NCI-H1694 (cell line): ENCODE results near the gene EIF4G3.
"Not testable (repeated sequence)": the region's sequence is repeated elsewhere in the genome, so short reads cannot be mapped to it uniquely, and the experiment has no call there.

Experiments used
- DNase-seq: peaks from one replicate; lab custom pipeline; 2025; lab: John Stamatoyannopoulos, UW

EIF4G3 gene

GRCh38 chr1:21176586-21177555 is at the start of gene EIF4G3:
EIF4G3 (minus strand) TSS chr1:21176897; CDS start chr1:21002742, 174,155 bp downstream.
- DNase-seq, result peak; percentile 90

GRCh38 chr1:21225065-21225464 is 48.4 kb upstream of the EIF4G3 start:
- no peak for DNase-seq

- peak; percentile 53 for DNase-seq
These were observed 44.1 kb upstream of the EIF4G3 start for GRCh38 chr1:21220815-21221214.

GRCh38 chr1:21219674-21220073 is 43.0 kb upstream of the EIF4G3 start:
- no peak for DNase-seq

- peak; percentile 8 for DNase-seq
These were observed 41.3 kb upstream of the EIF4G3 start for GRCh38 chr1:21217812-21218596.

- peak; percentile 47 for DNase-seq
These were observed 40.4 kb upstream of the EIF4G3 start for GRCh38 chr1:21216835-21217811.

- no peak for DNase-seq
These were observed 35.4 kb upstream of the EIF4G3 start for GRCh38 chr1:21212126-21212525.

GRCh38 chr1:21208137-21208700 is 31.5 kb upstream of the EIF4G3 start:
- DNase-seq, result not testable (repeated sequence)

- no peak for DNase-seq
These were observed 29.4 kb upstream of the EIF4G3 start for GRCh38 chr1:21206117-21206516.

- no peak for DNase-seq
These were observed 28.7 kb upstream of the EIF4G3 start for GRCh38 chr1:21205416-21205815.

- DNase-seq, result no peak
These were observed 25.0 kb upstream of the EIF4G3 start for GRCh38 chr1:21201650-21202049.

- DNase-seq, result not testable (repeated sequence)
These were observed 24.5 kb upstream of the EIF4G3 start for GRCh38 chr1:21201238-21201637.

GRCh38 chr1:21200767-21201166 is 24.1 kb upstream of the EIF4G3 start:
- DNase-seq, result no peak

- DNase-seq, result no peak
These were observed 22.2 kb upstream of the EIF4G3 start for GRCh38 chr1:21198929-21199328.

- DNase-seq, result no peak
These were observed 16.2 kb upstream of the EIF4G3 start for GRCh38 chr1:21192871-21193270.

GRCh38 chr1:21192284-21192683 is 15.6 kb upstream of the EIF4G3 start:
- DNase-seq, result no peak

GRCh38 chr1:21190771-21191170 is 14.1 kb upstream of the EIF4G3 start:
- DNase-seq, result not testable (repeated sequence)

GRCh38 chr1:21189906-21190500 is 13.3 kb upstream of the EIF4G3 start:
- DNase-seq, result no peak

GRCh38 chr1:21189421-21189820 is 12.7 kb upstream of the EIF4G3 start:
- DNase-seq, result no peak

GRCh38 chr1:21188235-21188634 is 11.5 kb upstream of the EIF4G3 start:
- DNase-seq, result no peak

GRCh38 chr1:21185221-21185731 is 8.6 kb upstream of the EIF4G3 start:
- DNase-seq, result no peak
